NCI-H748 treated with DMSO at 0.1 percent for 48 hours (cell line): Measurements from ENCODE around the gene PLEKHJ1.
"Not testable (repeated sequence)": the region's sequence is repeated elsewhere in the genome, so short reads cannot be mapped to it uniquely, and the experiment has no call there.

ENCODE experiments used
- DNase-seq: peaks from one replicate; lab custom pipeline; 2025; lab: John Stamatoyannopoulos, UW

The PLEKHJ1 gene, protein sequence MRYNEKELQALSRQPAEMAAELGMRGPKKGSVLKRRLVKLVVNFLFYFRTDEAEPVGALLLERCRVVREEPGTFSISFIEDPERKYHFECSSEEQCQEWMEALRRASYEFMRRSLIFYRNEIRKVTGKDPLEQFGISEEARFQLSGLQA

DNA sequence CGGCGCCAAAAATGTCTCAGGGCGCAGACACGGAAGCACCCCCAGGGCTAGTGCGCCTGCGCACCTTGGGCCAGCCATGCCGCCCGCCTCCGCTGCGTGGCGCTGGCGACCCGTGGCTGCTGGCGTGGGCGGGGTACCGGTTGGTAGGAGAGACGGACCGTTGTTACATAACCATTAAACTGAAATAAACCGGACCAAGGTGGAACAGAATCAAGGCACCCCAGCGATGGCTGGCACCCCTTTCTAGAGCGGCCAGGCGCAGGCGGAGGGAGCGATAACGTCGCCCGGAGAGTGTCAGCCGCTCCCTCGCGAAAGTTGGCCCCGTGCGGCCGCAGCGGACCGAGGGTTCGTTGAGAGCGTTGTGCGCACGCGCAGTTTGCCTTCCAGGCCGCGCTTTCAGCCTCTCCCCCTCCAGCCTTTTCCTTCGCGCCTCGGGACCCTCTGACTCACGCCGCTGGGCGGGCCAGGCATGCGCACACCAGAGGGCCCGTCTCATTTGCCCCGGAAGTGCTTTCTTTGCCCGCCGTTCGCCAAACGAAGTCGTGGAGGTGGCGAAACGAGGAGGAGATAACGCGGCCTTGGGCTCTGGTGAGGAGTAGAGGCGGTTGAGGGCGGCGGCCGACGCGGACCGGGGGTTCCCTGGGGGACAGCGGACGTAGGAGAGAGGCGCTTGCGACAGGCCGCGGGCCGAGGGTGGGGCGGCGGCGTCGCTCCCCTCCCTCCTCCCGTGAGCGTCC is at the start of gene PLEKHJ1, which contains the start of gene SF3A2:
PLEKHJ1 (minus strand) TSS at position 16 of the 737 bp plus-strand sequence. CDS start 81 bp downstream, outside the sequence.
SF3A2 (plus strand) TSS at position 511 of the 737 bp plus-strand sequence. CDS start 6,595 bp downstream, outside the sequence.
- DNase-seq: peak; percentile 89

DNA sequence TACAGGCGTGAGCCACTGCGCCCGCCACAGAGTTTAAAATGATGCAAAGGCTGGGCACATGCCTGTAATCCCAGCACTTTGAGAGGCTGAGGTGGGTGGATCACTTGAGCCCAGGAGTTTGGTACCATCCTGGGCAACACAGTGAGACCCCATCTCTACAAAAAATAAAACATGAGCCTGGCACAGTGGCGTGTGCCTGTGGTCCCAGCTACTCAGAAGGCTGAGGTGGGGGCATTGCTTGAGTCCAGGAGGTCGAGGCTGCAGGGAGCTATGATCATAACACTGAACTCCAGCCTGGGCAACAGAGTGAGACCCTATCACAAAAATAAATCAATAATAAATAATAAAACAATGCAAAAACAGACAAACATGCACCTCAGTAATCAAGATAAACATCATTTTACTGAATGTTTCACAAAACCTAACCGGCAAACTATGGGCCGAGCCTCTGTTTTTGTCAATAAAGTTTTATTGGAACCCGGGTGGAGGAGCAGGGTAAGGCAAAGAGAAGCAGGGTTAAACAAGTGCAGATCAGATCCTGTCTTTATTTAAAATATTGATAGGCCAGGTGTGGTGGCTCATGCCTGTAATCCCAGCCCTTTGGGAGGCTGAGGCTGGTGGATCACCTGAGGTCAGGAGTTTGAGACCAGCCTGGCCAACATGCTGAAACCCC is 47.8 kb upstream of the PLEKHJ1 start:
- DNase-seq: no peak

DNA sequence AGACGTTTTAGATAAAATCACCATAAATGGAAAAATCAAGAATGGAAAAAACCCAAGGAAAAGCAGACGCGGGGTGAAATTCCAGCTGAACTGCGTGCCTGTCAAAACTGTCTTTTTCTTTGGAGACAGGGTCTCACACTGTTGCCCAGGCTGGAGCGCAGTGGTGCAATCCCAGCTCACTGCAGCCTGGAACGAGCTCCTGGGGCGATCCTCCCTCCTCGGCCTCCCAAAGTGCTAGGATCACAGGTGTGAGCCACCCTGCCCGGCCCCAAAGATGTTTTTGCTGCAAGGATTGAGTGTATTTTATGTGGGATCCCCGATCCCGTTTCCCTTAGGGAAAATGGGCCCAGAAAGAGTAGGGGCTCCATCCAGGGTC is 46.7 kb upstream of the PLEKHJ1 start:
- DNase-seq: no peak

DNA sequence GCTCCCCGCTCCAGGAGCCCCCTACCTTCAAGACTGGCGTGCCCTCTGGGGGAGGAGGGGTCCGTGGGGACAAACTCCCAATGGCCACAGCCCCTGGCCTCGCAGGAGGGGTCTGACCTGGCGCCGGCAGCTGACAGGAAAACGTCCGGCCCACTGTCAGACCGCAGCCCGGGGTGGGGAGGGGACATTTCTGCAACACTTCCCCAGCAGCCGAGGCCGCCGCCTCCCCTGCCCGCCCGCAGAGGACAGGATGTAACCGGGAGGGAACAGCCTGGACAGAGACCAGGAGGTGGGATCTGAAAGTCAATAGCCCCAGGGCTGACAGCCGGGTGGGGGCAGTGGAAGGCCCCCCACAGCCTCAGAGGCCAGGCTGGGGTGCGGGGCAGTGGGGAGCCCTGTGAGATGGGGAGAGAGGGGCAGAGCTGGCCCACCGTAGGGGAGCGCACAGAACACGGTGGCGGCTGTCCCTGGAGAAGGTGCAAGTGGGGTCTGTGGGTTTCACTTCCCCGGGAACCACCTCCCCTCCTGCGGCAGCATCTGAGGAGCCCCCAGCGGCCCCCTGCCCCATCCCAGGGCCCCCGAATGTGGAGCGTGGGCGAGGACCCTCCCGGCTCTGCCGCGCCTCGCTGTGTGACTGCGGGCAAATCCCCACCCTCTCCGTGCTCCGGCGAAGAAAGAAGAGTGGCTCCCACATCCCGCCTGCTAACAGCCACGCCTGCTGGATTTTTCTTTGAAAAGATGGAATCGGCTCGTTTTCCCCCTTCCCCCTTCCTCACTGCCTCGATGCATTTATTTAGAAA is 46.1 kb upstream of the PLEKHJ1 start, which contains the start of gene PEAK3:
PEAK3 (minus strand) TSS at position 114 of the 800 bp plus-strand sequence. CDS start 1,244 bp downstream, outside the sequence.
- no peak for DNase-seq

DNA sequence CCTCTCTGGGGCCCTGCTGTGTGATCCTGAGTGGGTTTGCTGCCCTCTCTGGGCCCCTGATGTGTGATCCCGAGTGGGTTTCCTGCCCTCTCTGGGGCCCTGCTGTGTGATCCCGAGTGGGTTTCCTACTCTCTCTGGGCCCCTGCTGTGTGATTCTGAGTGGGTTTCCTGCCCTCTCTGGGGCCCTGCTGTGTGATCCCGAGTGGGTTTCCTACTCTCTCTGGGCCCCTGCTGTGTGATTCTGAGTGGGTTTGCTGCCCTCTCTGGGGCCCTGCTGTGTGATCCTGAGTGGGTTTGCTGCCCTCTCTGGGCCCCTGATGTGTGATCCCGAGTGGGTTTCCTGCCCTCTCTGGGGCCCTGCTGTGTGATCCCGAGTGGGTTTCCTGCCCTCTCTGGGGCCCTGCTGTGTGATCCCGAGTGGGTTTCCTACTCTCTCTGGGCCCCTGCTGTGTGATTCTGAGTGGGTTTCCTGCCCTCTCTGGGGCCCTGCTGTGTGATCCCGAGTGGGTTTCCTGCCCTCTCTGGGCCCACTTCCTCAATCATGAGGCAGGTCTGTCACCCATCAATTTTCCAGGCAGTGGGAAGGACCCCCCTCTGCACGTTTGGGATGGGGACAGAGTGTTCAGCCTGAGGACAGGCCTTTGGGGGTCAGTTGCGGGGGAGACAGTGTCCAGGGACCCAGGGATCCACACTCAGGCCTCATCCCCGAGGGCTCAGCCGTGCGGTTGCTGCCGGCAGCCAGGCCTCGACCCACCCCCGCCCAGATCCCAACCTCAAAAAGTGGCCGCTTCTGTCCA is 45.3 kb upstream of the PLEKHJ1 start:
- not testable (repeated sequence) for DNase-seq

DNA sequence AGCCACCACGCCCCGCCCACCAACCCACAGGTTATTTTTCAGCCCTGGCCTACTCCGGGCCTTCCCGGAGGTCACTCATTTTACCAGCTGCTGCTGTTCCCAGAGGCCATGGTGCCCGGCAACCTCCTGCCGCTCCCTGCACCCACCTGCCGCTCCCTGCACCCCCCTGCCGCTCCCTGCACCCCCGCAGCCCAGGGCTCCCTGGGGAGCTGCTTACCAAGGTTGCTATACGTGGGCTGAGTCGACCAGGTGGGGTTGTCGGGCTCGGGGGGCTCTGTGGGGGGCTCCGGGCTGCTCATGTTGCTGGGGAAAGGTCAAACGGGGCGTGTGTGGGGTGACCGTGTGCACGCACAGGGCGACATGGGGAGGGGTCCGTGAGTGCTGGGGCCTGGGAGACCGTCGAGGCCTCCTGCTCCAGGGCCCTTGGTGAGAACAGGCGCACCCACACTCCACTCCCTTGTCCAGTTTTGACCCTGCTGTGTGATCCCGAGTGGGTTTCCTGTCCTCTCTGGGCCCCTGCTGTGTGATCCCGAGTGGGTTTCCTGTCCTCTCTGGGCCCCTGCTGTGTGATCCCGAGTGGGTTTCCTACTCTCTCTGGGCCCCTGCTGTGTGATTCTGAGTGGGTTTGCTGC is 44.6 kb upstream of the PLEKHJ1 start:
- DNase-seq: no peak

DNA sequence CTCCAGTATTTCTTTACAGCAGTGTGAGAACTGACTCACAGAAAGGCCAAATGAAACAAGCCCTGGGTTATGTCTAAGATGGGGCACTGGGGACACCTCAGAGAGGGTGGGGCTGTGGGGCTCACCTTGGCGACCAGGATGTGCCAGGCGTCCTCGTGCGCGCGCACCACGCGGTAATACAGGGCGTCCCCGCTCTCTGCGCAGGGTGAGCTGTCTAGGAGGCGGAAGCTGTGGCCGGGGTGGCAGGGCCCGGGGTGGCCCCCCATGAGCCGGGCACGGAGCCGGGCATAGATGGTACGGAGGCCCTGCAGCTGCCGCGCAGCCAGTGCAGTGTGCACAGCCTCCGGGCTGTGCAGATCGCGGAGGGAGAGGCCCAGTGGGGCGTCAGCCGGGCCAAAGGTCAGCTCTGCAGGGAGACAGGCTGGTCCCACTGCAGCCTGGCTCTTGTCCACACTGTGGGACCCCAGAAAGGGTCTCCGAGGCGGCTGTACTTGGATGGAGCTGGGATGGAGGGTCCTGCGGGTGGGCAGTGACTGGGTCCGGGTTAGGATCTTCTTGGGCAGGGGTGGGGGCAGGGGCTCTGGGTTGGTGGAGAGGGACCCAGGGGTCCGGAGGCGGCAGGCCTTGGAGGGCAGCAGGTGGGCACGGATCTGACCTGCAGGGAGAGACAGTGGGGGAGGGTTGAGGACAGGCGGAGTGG is 42.5 kb upstream of the PLEKHJ1 start:
- no peak for DNase-seq

DNA sequence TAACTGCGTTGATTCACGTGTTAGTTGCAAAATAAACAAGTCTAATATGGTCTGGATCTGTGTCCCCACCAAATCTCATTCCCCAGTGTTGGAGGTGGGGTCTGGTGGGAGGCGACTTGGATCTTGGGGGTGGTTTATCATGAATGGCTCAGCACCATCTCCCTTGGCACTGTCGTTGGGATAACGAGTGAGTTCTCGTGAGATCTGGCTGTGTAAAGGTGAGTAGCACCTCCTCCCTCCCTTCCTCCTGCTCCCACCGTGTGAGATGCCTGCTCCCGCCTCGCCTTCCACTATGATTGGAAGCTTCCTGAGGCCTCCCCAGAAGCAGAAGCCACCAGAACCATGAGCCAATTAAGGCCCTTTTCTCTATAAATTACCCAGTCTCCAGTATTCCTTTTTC is 41.0 kb upstream of the PLEKHJ1 start:
- no peak for DNase-seq

DNA sequence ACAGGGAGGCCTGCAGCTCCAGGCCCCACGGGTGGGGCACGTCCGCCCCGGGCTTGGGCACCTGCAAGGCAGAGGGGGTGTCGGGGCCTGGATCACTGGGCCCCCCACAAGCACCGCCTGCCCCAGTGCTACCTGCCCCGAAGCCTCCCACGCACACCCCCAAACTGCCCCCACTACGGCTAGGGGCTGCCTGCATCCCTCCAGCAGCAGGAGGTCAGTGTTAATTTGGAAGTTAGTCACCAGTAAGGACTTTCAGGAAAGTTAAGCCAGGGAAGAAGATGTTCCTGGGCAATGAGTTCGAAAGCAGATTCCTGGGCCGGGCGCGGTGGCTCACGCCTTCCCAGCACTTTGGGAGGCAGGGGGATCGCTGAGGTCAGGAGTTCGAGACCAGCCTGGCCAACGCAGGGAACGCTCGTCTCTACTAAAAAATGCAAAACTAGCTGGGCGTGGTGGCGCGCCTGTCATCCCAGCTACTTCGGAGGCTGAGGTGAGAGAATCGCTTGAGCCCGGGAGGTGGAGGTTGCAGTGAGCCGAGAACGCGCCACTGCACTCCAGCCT is 40.4 kb upstream of the PLEKHJ1 start:
- no peak for DNase-seq

DNA sequence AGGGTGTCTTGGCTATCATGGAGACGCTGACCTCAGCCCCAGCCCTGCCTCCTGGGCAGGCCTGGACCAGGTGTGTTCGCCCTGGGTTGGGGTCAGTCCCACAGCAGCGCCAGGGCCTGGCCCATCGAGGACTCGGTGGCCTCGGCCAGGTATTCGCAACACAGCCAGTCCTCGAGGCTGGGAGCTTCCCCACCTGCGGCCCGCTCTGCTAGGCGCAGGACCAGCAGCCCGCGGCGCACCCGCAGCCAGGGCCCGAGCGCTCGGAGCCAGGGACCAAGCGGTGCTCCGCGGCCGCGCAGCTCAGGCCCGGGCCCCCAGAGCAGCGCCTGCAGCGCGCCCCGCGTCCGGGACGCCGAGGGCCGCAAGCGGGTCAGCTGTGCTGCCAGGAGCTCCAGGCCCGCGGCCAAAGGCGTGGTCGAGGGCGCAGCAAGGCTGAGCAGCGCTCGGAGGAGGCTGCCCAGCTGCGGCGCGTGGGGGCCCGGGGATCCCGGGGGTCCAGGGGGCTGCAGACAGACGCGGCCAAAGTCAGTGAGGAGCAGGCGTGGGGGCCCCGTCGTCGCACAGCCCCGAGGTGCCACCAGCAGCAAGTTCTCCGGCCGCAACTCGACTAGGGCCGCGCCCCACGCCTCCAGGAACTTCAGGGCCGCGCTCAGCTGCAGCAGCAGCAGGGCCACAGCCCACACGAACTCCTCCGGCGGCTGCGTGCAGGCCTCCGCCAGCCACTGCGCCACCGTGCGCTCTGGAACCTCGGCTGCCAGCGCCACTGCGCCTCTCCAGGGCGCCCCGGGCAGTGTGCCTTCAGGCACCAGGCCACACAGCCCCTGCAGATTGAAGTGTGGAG is 39.7 kb upstream of the PLEKHJ1 start:
- no peak for DNase-seq

DNA sequence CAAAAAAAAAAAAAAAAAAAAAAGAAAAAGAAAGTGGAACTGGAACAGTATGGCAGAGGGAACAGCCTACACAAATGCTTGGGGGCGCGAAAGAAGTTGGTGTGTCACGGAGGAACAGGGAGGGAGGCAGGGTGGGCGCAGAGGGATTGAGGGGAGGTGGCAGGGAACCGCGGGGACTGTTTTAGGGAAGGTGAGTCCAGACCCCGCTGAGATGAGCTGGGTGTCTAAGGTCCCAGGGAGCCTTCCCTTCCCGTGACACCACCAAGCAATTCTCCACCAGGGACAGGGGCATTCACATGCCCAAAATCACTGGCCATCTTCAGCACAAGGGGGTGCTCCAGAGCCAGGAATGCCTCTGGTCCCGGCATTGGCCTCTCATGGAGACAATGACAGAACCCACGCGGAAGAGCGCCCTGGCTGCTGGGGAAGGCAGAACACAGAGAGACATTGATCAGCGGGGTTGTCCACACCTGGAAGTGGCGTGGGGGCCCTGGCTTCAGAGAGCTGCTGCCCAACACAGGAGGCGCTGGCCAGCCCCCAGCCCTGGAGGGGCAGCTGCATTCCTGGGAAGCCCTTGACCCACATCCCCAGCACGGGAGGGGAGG is 38.9 kb upstream of the PLEKHJ1 start:
- no peak for DNase-seq

DNA sequence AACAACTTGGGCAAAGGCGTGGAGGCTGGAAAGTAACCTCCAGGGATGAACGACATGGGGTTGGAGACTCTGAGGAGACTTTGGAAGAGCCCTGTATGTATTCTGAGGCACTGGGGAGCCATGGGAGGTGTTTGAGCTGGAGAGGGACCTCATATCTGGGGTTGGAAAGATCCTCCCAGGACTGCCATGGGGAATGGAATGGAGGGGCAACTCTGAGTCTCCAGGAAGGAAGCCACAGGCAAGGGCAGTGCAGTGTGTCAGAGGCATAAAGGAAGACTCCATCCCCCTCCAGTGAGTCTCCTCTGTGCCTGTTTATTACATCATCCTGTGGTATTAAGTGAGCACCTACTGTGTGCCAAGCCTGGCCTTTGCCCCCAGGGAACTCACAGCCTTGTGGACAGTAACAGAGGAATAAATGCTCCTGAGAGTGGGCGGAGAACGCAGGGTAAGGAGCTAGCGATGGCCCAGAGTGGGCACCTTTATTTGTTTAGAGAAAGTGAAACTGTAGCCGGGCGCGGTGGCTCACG is 38.1 kb upstream of the PLEKHJ1 start:
- DNase-seq: no peak

DNA sequence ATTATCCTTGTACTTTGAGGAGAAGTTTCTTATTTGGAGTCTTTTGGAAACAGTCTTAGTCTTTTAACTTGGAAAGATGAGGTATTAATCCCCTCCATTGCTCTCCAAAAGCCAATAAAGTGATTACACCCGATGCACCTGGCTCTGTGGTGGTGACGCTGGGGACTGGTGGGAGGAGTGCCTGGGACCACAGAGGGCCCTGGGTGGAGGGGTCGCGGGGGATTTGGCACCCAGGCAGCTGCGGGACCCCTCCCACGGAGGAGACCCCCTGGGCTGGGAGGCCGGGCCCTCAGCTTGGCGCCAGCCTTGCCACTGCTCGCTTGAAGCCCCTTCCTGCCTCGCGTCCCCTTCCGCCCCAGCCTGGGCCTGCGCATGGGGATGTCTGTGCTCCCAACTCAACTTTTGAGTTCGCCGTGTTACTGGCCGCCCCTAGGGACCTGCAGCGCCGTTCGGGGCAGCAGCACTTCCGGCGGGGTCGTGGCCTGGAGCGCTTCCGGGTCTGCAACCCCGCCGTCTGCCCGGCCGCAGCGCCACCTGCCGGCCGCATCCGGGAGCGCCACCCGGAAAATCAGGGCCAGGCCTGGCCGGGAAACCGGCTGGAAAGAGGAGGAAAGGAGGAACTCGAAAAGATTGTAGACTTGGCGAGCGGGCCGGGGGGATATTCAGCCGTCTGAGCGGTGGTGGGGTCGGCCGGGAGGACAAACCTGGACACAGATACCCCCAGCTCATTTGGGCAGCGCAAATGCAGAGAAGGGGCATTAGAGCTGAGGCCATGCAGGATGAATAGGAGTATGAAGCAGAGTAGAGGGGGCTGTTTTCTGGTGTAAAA is 37.4 kb upstream of the PLEKHJ1 start:
- no peak for DNase-seq

DNA sequence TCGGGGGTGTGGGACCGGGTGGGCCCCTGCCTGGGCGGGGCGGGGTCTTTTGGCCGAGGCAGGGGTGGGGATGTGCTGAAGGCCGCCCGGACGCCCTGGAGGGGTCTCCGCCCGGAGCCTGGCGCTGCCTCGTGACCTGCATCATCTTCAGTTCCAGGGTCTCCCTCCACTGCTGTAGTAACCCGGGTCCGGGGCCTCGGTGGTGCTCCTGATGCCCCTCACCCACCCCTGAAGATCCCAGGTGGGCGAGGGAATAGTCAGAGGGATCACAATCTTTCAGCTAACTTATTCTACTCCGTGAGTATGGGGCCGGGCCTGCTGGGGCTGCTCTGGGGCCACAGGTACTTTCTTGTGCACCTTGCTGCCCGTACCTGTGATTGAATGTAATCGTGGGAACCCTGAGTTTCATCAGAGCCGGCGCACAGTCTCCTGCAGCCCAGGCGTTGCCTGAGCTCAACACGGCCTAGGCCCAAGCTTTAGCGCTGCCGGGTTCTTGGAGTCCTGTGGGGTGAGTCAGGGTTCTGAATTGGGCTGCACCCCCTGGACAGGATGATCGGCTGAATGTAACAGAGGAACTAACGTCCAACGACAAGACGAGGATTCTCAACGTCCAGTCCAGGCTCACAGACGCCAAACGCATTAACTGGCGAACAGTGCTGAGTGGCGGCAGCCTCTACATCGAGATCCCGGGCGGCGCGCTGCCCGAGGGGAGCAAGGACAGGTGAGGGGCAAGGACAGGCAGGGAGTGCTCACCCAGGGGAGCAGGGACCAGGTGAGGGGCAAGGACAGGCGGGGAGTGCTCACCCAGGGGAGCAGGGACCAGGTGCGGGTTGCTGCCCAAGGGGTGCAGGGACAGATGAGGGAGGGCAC is 35.3 kb upstream of the PLEKHJ1 start:
- no peak for DNase-seq

DNA sequence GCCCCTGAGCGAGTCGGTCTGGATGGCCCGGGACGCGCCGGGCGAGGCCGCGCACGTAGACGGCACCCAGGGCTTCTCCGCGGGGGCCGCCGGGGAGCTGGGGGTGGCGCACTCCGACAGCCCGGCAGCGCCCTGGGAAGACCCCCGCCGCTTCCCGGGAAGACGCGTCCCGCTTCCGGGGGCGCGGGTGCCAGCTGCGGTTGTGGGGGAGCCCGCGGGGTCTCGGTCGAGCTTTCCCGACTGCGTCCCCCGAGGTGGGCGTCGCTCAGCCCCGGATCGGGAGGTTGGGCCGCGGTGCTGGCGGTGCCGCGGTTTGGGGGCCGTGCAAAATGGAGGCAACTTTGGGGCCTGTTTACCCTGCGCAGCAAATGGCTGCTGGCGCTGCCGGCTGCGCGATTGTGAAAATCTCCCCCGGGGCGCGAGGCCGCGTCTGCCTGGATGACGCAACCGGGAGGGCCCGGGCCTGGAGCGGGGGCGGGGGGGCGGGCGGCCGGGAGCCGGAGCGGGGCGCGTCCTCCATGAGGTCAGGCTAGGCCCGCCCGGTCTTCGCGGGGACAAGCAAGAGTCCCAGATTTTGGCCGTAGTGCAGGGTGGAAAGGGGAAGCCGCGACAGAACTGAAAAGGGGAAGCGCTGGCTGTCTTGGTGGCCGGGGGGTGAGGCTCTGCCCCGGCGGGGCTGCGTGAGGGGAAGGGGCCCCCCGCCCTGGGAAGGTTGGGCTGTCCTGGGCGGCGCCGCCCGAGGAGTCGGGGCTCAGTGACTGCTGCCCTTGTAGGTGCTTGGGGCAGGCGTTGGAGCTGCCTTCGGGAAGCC is 34.5 kb upstream of the PLEKHJ1 start:
- no peak for DNase-seq

DNA sequence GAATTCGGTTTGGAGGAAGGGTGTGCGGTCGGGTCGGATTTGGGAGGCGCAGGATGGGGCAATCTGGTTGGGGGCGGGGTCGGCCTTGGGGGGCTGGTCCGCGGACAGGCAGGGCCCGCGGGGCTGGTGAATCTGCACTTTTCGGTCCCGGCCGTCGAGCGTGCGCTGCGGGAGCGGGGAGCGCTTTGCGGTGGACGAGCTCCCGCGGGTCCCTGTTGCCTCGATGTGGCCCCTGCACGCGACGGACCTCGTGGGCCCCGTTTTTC is 34.0 kb upstream of the PLEKHJ1 start:
- DNase-seq: no peak
